GM23248 (cell line): ENCODE measurements around the gene STAG1. TPM values are rescaled to one million over a fixed set of nuclear protein-coding genes. Genes with fewer than 3 reads are reported as not detected.
"Not testable (repeated sequence)": the region's sequence is repeated elsewhere in the genome, so short reads cannot be mapped to it uniquely, and the experiment has no call there.

Source experiments
- DNase-seq: peaks from one replicate; pipeline ENCODE4 v3.0.0-alpha.2; 2015
- H2AFZ ChIP-seq: fragments of 200-600 bp; sonication (generic); 2 replicates; pipeline ENCODE4 v1.6.1; 2016; ENCODE audit warnings: antibody characterized with exemption
- H3F3A ChIP-seq: fragments of 200-600 bp; sonication (generic); 2 replicates; pipeline ENCODE4 v1.6.1; 2016; ENCODE audit warnings: mild to moderate bottlenecking, antibody characterized with exemption, mixed run types; ENCODE audit not compliant: insufficient read depth
- H3K27ac ChIP-seq: fragments of 200-600 bp; sonication (generic); 2 replicates; pipeline ENCODE4 v1.5.1; 2016; ENCODE audit warnings: mild to moderate bottlenecking
- H3K27me3 ChIP-seq: fragments of 200-600 bp; sonication (generic); replicated peaks from 2 replicates; pipeline ENCODE4 v1.6.1; 2016; ENCODE audit warnings: mild to moderate bottlenecking; ENCODE audit not compliant: insufficient read depth
- H3K36me3 ChIP-seq: fragments of 200-600 bp; sonication (generic); 2 replicates; pipeline ENCODE4 v1.6.1; 2016; ENCODE audit warnings: low read depth, mild to moderate bottlenecking
- H3K4me1 ChIP-seq: fragments of 200-600 bp; sonication (generic); 2 replicates; pipeline ENCODE4 v1.6.1; 2016; ENCODE audit warnings: mild to moderate bottlenecking; ENCODE audit not compliant: insufficient read depth
- H3K4me2 ChIP-seq: fragments of 200-600 bp; sonication (generic); one replicate; pipeline ENCODE4 v1.6.1; 2016; ENCODE audit warnings: mild to moderate bottlenecking; ENCODE audit not compliant: unreplicated experiment
- H3K4me3 ChIP-seq: fragments of 200-600 bp; sonication (generic); 2 replicates; pipeline ENCODE4 v1.5.1; 2016; ENCODE audit warnings: mild to moderate bottlenecking
- H3K79me2 ChIP-seq: fragments of 200-600 bp; sonication (generic); 2 replicates; pipeline ENCODE4 v1.6.1; 2016; ENCODE audit warnings: mild to moderate bottlenecking; ENCODE audit not compliant: insufficient read depth
- H3K9ac ChIP-seq: fragments of 200-600 bp; sonication (generic); 2 replicates; pipeline ENCODE4 v1.6.1; 2016; ENCODE audit warnings: mild to moderate bottlenecking
- H3K9me2 ChIP-seq: fragments of 200-600 bp; sonication (generic); 2 replicates; pipeline ENCODE4 v1.6.1; 2016; ENCODE audit warnings: mixed run types, mild to moderate bottlenecking, moderate library complexity; ENCODE audit not compliant: insufficient read depth
- H3K9me3 ChIP-seq: fragments of 200-600 bp; sonication (generic); one replicate; pipeline ENCODE4 v1.6.1; 2017; ENCODE audit warnings: low read depth
- H4K20me1 ChIP-seq: fragments of 200-600 bp; sonication (generic); 2 replicates; pipeline ENCODE4 v1.6.0; 2016; ENCODE audit not compliant: insufficient read depth
- EZH2 ChIP-seq: fragments of 200-600 bp; sonication (generic); IDR thresholded peaks from 2 replicates; pipeline ENCODE4 v1.6.1; 2018; ENCODE audit warnings: antibody characterized with exemption, mild to moderate bottlenecking; ENCODE audit not compliant: insufficient read depth, poor library complexity, severe bottlenecking
- EZH2phosphoT487 ChIP-seq: fragments of 200-600 bp; sonication (generic); IDR thresholded peaks from 2 replicates; pipeline ENCODE4 v1.6.1; 2018; ENCODE audit warnings: antibody characterized with exemption, moderate library complexity, mild to moderate bottlenecking, low read depth; ENCODE audit not compliant: insufficient read depth
- WGBS, 2 experiments: methylation state at CpG; one replicate each; pipeline ENCODE4 v1.1.6; 2015 to 2017; ENCODE audit warnings: low lambda C conversion rate in 2 of 2, low coverage in 1 of 2; ENCODE audit errors: missing lambda C conversion rate in 2 of 2; 5-methylcytosine and 5-hydroxymethylcytosine counted together
- in situ Hi-C: fragments of 300-500 bp; cut with MboI; formaldehyde crosslinking; loops from 2 replicates; pipeline ENCODE4 v1.15.0; 2020
- polyA plus RNA-seq: library from polyadenylated mRNA; unstranded; fragments of >200 nt; fragmentation: Nextera tagmentation; extraction: Ambion mirVana; gene quantifications from 2 replicates; pipeline ENCODE4 v1.2.1, GENCODE V29; 2016
- total RNA-seq: library from RNA; depleted of rRNA; stranded (reverse); fragments of >200 nt; shearing (Covaris generic); gene quantifications from 2 replicates; pipeline ENCODE4 v1.2.3, GENCODE V29; 2014

STAG1 gene
- total and polyA plus RNA-seq, 2 experiments from 2014 or later: 21.1 to 39.7 TPM

DNA sequence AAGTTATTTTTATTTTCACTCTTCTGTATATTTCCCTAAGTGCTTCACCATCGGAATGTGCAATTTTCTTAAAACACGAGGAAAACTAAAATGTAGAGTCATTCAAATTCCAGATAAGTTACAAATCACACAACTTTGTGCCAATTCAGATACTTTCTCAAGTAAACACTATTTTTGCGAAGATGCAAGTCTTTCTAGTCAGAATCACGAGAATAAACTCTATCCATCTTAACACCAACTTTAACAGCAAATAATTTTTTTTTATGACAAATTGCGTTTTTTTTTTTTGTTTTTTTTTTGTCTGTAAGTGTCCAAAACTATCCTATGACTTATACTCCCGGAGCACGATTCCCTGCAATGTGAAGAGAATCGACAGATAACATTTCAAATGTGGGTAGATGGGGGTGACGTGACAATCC lies 1.3 kb downstream of the STAG1 start:
- Histone ChIP-seq H3F3A (peaks cover 32% of the 10 kb centered on the region), H3K36me3 (no peaks in the 10 kb centered on the region), H3K4me3 (peak overlapping the region; percentile 92), H4K20me1 (no peaks in the 10 kb centered on the region), H3K9me3 (no peaks in the 10 kb centered on the region), H3K9ac (peak overlapping the region; percentile 98), H3K9me2 (no peaks in the 10 kb centered on the region), H3K4me1 (peaks cover 23% of the 10 kb centered on the region), H3K27me3 (no peaks in the 10 kb centered on the region), H2AFZ (peak overlapping the region; percentile 48), H3K4me2 (peak overlapping the region; percentile 91), H3K79me2 (peaks cover 53% of the 10 kb centered on the region), H3K27ac (peak overlapping the region; percentile 99)
- no peak for TF ChIP-seq EZH2
- TF ChIP-seq EZH2phosphoT487: no peak
- in situ Hi-C loops: loop anchor here (10.0 kb wide), 1 partner anchor 356 kb away; no protein-coding TSS in a partner anchor
- peak; percentile 85 for DNase-seq
- WGBS, 2 experiments: 1 to 2% methylated on average over 9 of the region's 9 CpGs

DNA sequence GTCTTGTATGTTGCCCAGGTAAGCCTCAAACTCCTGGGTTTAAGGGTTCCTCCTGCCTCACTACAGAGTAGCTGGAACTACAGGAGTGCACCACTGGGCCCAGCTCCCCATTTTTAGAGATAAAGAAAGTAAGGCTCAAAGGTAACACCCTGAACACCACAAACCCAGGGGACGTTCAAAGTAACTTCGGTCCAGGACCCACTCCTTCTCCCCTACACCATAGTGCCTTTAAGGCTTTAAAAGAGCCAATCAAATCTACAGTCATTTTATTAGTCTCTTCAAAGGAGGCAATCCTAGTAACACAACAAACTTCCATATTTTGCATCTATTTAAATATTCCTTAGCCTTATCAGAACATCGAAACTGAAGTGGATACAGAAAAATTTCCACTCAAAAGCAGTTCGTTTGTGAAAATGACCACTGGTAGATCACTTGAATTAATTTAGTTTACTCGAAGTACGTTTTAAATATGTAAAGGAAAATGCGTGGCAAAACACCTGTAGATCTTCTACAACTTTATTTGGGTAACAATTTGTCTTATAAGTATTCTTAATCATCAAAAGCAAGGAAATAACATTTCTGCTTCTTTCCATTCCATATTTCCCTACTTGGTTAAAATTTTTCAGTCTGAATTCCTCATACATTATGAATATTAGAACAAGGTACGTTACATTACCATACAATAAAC lies 1.8 kb downstream of the STAG1 start:
- Histone ChIP-seq H4K20me1 (no peaks in the 10 kb centered on the region), H3K4me3 (peak overlapping the region; percentile 92), H3K79me2 (peaks cover 57% of the 10 kb centered on the region), H3K9ac (peak overlapping the region; percentile 98), H3K9me3 (no peaks in the 10 kb centered on the region), H3K4me1 (peaks cover 28% of the 10 kb centered on the region), H3K9me2 (no peaks in the 10 kb centered on the region), H3K36me3 (no peaks in the 10 kb centered on the region), H3K4me2 (peak overlapping the region; percentile 91), H3K27me3 (no peaks in the 10 kb centered on the region), H2AFZ (peak overlapping the region; percentile 49), H3K27ac (peak overlapping the region; percentile 99), H3F3A (peaks cover 32% of the 10 kb centered on the region)
- no peak for TF ChIP-seq EZH2
- TF ChIP-seq EZH2phosphoT487: no peak
- WGBS, 2 experiments: 0 to 1% methylated on average over 8 of the region's 8 CpGs
- peak; percentile 36 for DNase-seq
- in situ Hi-C loops: loop anchor here (10.0 kb wide), 1 partner anchor 356 kb away; no protein-coding TSS in a partner anchor

DNA sequence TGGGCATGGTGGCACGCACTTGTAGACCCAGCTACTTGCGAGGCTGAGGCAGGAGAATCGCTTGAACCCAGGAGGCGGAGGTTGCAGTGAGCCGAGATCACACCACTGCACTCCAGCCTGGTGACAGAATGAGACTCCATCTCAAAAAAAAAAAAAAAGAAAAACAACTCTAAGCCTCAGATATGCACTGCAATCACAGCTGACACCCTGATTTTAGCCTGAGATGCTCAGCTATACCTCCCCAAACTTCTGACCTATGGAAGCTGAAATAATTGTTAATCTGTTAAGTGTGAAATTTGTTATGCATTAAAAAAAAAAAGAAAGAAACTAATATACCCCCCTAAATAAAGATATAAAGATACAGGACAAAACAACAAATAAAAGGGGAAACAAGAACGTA lies 2.6 kb downstream of the STAG1 start:
- peaks cover 28% of the 10 kb centered on the region for H3K4me1 ChIP-seq
- H3K27me3 ChIP-seq, H3K36me3 ChIP-seq, H3K9me3 ChIP-seq, H3K9me2 ChIP-seq, H4K20me1 ChIP-seq, DNase-seq: not testable (repeated sequence)
- 54 to 58% methylated on average over 6 of the region's 6 CpGs for WGBS, 2 experiments
- H3K79me2 ChIP-seq: peaks cover 62% of the 10 kb centered on the region
- peak overlapping the region; percentile 92 for H3K4me3 ChIP-seq
- in situ Hi-C loops: loop anchor here (10.0 kb wide), 2 partner anchors 355 to 675 kb away; no protein-coding TSS in a partner anchor
- peak overlapping the region; percentile 98 for H3K9ac ChIP-seq
- H3K27ac ChIP-seq: peak overlapping the region; percentile 99
- peaks cover 32% of the 10 kb centered on the region for H3F3A ChIP-seq
- peak overlapping the region; percentile 91 for H3K4me2 ChIP-seq
- H2AFZ ChIP-seq: peak overlapping the region; percentile 49

- 80 to 91% methylated on average over 4 of the region's 4 CpGs for WGBS, 2 experiments
- no peak for DNase-seq
- H2AFZ ChIP-seq: no peak overlapping the region
- H3K9me3 ChIP-seq: no peaks in the 10 kb centered on the region
- TF ChIP-seq EZH2phosphoT487: no peak
- no peak for TF ChIP-seq EZH2
- H3K36me3 ChIP-seq: no peaks in the 10 kb centered on the region
- peak overlapping the region; percentile 91 for H3K4me2 ChIP-seq
- H3K9me2 ChIP-seq: no peaks in the 10 kb centered on the region
- peaks cover 32% of the 10 kb centered on the region for H3F3A ChIP-seq
- H3K79me2 ChIP-seq: peaks cover 67% of the 10 kb centered on the region
- peak overlapping the region; percentile 99 for H3K27ac ChIP-seq
- no peaks in the 10 kb centered on the region for H3K27me3 ChIP-seq
- H3K9ac ChIP-seq: peak overlapping the region; percentile 98; the same call in 1 of the 2 replicates
- peak overlapping the region; percentile 92 for H3K4me3 ChIP-seq
- H3K4me1 ChIP-seq: peaks cover 28% of the 10 kb centered on the region
- H4K20me1 ChIP-seq: no peaks in the 10 kb centered on the region; the same call in 1 of the 2 replicates
- in situ Hi-C loops: loop anchor here (10.0 kb wide), 1 partner anchor 674 kb away; no protein-coding TSS in a partner anchor
Observed at GRCh38 chr3:136749091-136749490, 3.1 kb downstream of the STAG1 start.
